MM.1S (cell line): ENCODE measurements around the gene CRPPA.

Source experiments
- DNase-seq: peaks from one replicate; pipeline ENCODE4 v3.0.0-alpha.2; 2015
- H2AFZ ChIP-seq: fragments of 300-600 bp; sonication (generic); 2 replicates; pipeline ENCODE4 v1.6.0; 2016; ENCODE audit warnings: antibody characterized with exemption, low read length
- H3F3A ChIP-seq: fragments of 300-600 bp; sonication (generic); 2 replicates; pipeline ENCODE4 v1.6.1; 2016; ENCODE audit warnings: mild to moderate bottlenecking, antibody characterized with exemption, low read length, moderate library complexity, mixed read lengths; ENCODE audit not compliant: insufficient read depth
- H3K27ac ChIP-seq: fragments of 300-600 bp; sonication (generic); 2 replicates; pipeline ENCODE4 v1.5.1; 2016; ENCODE audit warnings: mild to moderate bottlenecking, low read length
- H3K27me3 ChIP-seq: fragments of 300-600 bp; sonication (generic); replicated peaks from 2 replicates; pipeline ENCODE4 v1.6.0; 2016; ENCODE audit warnings: low read length; ENCODE audit not compliant: insufficient read depth
- H3K36me3 ChIP-seq: fragments of 300-600 bp; sonication (generic); replicated peaks from 2 replicates; pipeline ENCODE4 v1.6.1; 2016; ENCODE audit warnings: mild to moderate bottlenecking, low read length, mixed read lengths; ENCODE audit not compliant: insufficient read depth
- H3K4me1 ChIP-seq: fragments of 300-600 bp; sonication (generic); 2 replicates; pipeline ENCODE4 v1.6.1; 2016; ENCODE audit warnings: low read length, mixed read lengths
- H3K4me2 ChIP-seq: fragments of 300-600 bp; sonication (generic); 2 replicates; pipeline ENCODE4 v1.6.0; 2016; ENCODE audit warnings: low read depth, low read length
- H3K4me3 ChIP-seq: fragments of 300-600 bp; sonication (generic); 2 replicates; pipeline ENCODE4 v1.5.1; 2016; ENCODE audit warnings: low read length, mixed read lengths
- H3K79me2 ChIP-seq: fragments of 300-600 bp; sonication (generic); 2 replicates; pipeline ENCODE4 v1.6.1; 2016; ENCODE audit warnings: mixed run types, low read length, mixed read lengths
- H3K9ac ChIP-seq: fragments of 300-600 bp; sonication (generic); 2 replicates; pipeline ENCODE4 v1.6.1; 2016; ENCODE audit warnings: low read length, mixed read lengths
- H3K9me2 ChIP-seq: fragments of 300-600 bp; sonication (generic); replicated peaks from 2 replicates; pipeline ENCODE4 v1.6.1; 2016; ENCODE audit warnings: mild to moderate bottlenecking, low read length, mixed read lengths; ENCODE audit not compliant: insufficient read depth
- H3K9me3 ChIP-seq: fragments of 300-600 bp; sonication (generic); replicated peaks from 2 replicates; pipeline ENCODE4 v1.6.1; 2016; ENCODE audit warnings: mild to moderate bottlenecking, low read length, mixed read lengths; ENCODE audit not compliant: insufficient read depth
- H4K20me1 ChIP-seq: fragments of 300-600 bp; sonication (generic); 2 replicates; pipeline ENCODE4 v1.6.1; 2016; ENCODE audit warnings: mild to moderate bottlenecking, low read length, moderate library complexity, mixed read lengths; ENCODE audit not compliant: insufficient read depth
- EZH2 ChIP-seq: fragments of 300-600 bp; sonication (generic); optimal IDR thresholded peaks from 2 replicates; pipeline ENCODE3; 2017; ENCODE audit warnings: low read depth, mild to moderate bottlenecking, antibody characterized with exemption, low read length, mixed read lengths
- EZH2phosphoT487 ChIP-seq: fragments of 300-600 bp; sonication (generic); IDR thresholded peaks from 2 replicates; pipeline ENCODE4 v1.6.1; 2018; ENCODE audit warnings: antibody characterized with exemption, low read length
- TF ChIP-seq, protein P1 (sequence below): fragments of 300-600 bp; sonication (generic); IDR thresholded peaks from 2 replicates; pipeline ENCODE4 v1.5.1; 2016; ENCODE audit warnings: antibody characterized with exemption, low read length, mixed read lengths

CRPPA gene

GRCh38 chr7:16416289-16417282, 4.8 kb downstream of the CRPPA start:
- H3K9ac ChIP-seq: no peak overlapping the region
- H3K9me3 ChIP-seq: no peaks in the 10 kb centered on the region

GRCh38 chr7:16412274-16413254, 8.8 kb downstream of the CRPPA start:
- H3K9ac ChIP-seq: no peak overlapping the region
- no peaks in the 10 kb centered on the region for H3K4me1 ChIP-seq
- no peak overlapping the region for H3K27ac ChIP-seq
- H3K27me3 ChIP-seq: no peaks in the 10 kb centered on the region
- DNase-seq: no peak
- no peak for TF ChIP-seq EZH2
- TF ChIP-seq, protein P1, sequence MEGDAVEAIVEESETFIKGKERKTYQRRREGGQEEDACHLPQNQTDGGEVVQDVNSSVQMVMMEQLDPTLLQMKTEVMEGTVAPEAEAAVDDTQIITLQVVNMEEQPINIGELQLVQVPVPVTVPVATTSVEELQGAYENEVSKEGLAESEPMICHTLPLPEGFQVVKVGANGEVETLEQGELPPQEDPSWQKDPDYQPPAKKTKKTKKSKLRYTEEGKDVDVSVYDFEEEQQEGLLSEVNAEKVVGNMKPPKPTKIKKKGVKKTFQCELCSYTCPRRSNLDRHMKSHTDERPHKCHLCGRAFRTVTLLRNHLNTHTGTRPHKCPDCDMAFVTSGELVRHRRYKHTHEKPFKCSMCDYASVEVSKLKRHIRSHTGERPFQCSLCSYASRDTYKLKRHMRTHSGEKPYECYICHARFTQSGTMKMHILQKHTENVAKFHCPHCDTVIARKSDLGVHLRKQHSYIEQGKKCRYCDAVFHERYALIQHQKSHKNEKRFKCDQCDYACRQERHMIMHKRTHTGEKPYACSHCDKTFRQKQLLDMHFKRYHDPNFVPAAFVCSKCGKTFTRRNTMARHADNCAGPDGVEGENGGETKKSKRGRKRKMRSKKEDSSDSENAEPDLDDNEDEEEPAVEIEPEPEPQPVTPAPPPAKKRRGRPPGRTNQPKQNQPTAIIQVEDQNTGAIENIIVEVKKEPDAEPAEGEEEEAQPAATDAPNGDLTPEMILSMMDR: no peak
- no peak for TF ChIP-seq EZH2phosphoT487
- no peak overlapping the region for H2AFZ ChIP-seq
- no peak overlapping the region for H3K4me2 ChIP-seq
- no peaks in the 10 kb centered on the region for H3K9me3 ChIP-seq
- no peaks in the 10 kb centered on the region for H3K36me3 ChIP-seq
- no peaks in the 10 kb centered on the region for H3K9me2 ChIP-seq
- H3K79me2 ChIP-seq: no peaks in the 10 kb centered on the region
- H3K4me3 ChIP-seq: no peak overlapping the region
- H3F3A ChIP-seq: no peaks in the 10 kb centered on the region
- H4K20me1 ChIP-seq: no peaks in the 10 kb centered on the region

More at GRCh38 chr7:16416289-16417282, 4.8 kb downstream of the CRPPA start:
- Histone ChIP-seq H3K4me2 (no peak overlapping the region), H3F3A (peaks cover 4% of the 10 kb centered on the region; the same call in 1 of the 2 replicates), H3K9me2 (no peaks in the 10 kb centered on the region), H3K4me1 (peaks cover 1% of the 10 kb centered on the region; the same call in 1 of the 2 replicates), H3K36me3 (no peaks in the 10 kb centered on the region), H3K4me3 (no peak overlapping the region), H3K27ac (no peak overlapping the region), H4K20me1 (no peaks in the 10 kb centered on the region), H3K27me3 (no peaks in the 10 kb centered on the region), H2AFZ (no peak overlapping the region), H3K79me2 (no peaks in the 10 kb centered on the region)
- TF ChIP-seq, protein P1: no peak
- TF ChIP-seq EZH2phosphoT487 (no peak), EZH2 (no peak)
- no peak for DNase-seq

DNA sequence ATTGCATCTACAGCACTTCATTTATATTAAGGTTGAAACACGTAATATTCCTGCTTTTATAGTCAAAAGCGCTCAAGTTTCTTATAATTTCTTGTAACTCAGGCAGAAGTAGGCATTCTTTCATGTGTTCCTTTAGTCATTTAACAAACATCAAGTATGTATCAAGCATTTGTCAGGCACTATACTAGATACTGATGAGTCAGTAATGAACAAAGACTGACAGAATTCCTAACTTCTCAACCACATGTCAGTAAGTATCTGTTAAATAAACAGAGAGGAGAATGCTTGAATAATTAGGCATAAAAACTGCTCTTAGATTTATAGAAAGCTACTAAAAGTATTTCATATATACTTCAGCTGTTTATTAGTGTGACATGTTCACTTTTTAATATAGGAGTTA, 9.9 kb downstream of the CRPPA start:
- no peak overlapping the region for H3K9ac ChIP-seq
- no peaks in the 10 kb centered on the region for H3K9me2 ChIP-seq
- H4K20me1 ChIP-seq: no peaks in the 10 kb centered on the region
- H2AFZ ChIP-seq: no peak overlapping the region
- no peaks in the 10 kb centered on the region for H3K36me3 ChIP-seq
- DNase-seq: no peak
- no peak overlapping the region for H3K4me3 ChIP-seq
- H3K79me2 ChIP-seq: no peaks in the 10 kb centered on the region
- H3K4me2 ChIP-seq: no peak overlapping the region
- no peaks in the 10 kb centered on the region for H3K9me3 ChIP-seq
- H3K27me3 ChIP-seq: no peaks in the 10 kb centered on the region
- TF ChIP-seq EZH2phosphoT487 (no peak), EZH2 (no peak)
- TF ChIP-seq, protein P1: no peak
- no peaks in the 10 kb centered on the region for H3F3A ChIP-seq
- H3K4me1 ChIP-seq: no peaks in the 10 kb centered on the region
- no peak overlapping the region for H3K27ac ChIP-seq
